ENCODE measurements around the gene ATP2B2.

Gene ATP2B2

DNA sequence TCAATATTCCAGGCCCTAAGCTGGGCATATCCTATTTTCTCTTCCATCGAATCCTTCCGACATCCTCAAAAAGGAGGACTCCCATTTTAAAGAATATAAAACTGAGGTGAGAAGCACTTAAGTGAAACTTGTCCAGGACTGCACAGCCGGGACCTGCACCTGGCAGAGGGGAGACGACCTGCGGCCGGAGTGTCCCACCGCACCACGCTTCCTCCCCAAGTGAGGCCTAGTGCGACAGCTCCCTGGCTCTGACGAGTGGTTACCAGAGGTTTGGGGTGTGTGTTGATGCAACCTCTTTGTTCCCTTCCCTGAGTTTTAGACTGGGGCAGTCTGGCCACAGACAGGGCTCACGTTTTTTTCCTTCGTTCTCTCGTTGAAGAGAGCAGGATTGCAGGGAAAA lies 24.9 kb upstream of the ATP2B2 start:
- DNase-seq (ENCODE audit: low read depth in 2 of 2, low spot score in 1 of 2), result no peak

GRCh38 chr3:10529809-10530208 lies 24.4 kb upstream of the ATP2B2 start:
- no peak for DNase-seq (ENCODE audit: low read depth in 2 of 2, low spot score in 1 of 2)

DNA sequence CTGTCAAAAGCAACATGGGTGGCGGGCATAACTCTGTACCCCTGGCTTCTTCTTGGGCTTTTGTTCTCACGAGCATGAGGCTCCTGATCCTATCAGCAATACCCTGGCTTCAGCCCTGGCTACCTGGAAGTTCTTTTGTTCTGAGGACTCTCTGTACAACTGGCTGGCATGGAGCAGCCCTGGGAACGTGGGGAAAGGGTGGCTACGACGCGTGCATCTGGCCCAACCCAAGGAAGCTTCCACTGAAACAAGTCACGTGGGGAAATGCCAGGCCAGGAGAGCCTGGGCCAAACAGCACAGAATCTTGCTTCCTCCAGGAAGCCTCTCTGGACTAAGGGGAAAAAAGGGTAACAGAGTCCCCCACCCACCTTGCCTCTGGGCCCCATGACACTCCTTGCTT lies 22.7 kb upstream of the ATP2B2 start:
- DNase-seq (ENCODE audit: low read depth in 2 of 2, low spot score in 1 of 2), result no peak

DNA sequence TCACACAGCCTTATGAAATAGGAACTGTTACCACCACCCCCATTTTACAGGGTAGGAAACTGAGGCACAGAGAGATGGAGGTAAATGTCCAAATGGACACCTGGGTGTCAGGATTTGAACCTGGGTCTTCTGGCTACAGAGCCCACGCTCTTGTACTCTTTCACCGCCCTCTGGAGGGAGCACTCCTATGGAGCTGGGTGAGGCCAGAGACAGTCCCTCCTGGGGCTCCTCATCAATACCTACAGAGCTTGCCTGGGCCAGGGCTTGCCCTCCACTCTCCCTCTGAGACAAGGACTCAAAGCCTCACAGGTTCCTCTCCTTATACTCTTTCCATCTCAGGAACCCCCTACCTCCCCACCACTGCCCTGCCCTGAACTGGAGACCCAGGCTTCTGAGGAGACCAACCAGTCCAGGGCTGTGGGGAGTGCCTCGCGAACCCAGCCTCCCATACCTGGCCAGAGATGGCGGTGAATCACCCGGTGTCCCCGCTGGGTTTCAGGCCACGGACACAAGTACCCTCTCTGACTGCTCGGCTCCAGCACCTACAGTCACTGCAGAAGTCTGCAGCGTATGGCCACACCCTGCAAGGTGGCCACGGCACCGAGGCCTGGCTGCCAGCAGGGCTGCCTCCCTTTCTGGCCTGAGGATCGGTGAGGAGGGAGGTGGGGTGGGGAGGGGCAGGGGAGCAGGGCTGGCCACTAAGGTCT lies 22.1 kb upstream of the ATP2B2 start:
- DNase-seq (ENCODE audit: low read depth in 2 of 2, low spot score in 1 of 2), result no peak

DNA sequence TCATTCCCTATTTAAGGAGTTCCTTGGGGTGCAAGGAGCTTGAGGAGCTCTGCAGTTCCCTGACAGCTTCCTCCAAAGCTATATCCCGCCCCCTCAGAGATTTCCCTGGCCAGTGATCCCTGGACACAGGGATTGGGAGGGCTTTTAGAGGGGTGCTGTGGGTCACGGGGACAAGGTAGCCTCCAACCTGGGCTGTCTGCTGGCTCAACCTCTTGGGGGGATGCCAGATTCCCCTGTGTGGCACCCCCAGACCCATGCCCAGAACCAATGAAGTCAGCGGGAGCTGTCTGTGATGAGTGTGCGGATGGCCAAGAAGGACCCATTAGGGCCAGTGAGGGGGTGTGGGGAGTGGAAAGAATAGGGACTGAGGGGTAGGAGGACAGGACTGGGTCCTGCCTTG lies 21.0 kb upstream of the ATP2B2 start:
- no peak for DNase-seq (ENCODE audit: low read depth in 2 of 2, low spot score in 1 of 2)

DNA sequence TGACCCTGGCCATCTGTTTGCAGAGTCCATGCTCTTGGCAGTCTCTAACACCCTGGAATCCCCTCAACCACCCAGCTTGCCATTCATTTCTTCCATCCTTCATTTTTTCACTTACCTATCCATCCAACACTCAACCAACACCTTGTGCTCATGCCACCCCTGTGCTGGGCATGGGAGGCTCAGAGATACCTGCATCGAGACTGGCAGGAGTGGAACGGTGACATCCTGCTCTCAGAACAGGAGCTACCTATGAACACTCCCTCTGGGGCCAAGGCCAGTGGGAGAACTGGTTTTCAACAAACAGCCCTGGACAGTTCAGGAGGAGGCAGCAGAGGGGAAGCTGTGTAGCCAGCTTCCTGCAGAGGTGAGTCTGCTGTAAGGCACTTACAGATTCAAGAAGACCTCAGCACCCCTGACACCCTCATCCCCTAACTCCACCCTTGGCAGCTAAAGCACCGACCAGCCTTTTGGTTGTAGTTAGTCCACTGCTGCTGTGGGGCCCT lies 19.5 kb upstream of the ATP2B2 start:
- DNase-seq (ENCODE audit: low read depth in 2 of 2, low spot score in 1 of 2), result no peak

DNA sequence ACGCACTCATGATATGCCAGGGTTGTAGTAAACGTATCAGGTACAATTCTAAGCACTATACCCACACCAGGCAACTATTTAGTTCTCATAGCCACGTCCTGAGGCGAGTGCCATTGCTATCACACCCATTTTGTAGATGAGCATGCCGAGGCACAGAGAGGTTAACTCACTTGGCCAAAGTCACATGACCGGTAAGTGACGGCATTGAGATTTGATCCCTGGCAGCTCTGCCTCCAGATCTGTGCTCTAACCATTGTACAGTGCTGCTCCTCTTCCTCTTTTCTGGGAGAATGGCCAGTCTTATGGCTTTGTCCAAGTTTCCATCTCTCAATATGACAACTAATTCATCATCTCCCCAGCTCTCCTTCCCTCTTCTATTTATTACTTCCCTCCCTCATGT lies 18.9 kb upstream of the ATP2B2 start:
- DNase-seq (ENCODE audit: low read depth in 2 of 2, low spot score in 1 of 2), result no peak

DNA sequence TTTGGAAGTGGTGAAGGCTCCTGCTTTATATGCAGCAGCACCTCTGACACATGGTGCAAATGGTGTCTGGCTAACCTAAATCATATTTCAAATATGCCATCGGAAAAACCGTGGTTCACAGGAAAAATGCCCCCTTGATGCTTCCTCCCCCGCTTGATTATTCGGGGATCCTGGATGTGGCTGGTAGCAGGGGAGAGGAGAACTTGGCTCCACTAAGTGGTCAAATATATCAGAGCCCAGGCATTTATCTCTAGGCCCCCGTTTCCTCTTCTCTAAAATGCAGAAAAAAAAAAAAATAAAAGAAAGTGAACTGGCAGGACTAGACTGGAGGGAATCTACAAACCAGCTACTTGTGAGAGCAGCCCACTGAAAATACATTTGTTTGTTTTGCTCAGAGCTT lies 18.2 kb upstream of the ATP2B2 start:
- DNase-seq (ENCODE audit: low read depth in 2 of 2, low spot score in 1 of 2), result no peak

GRCh38 chr3:10522646-10523303 lies 17.4 kb upstream of the ATP2B2 start:
- DNase-seq (ENCODE audit: low read depth in 2 of 2, low spot score in 1 of 2), result no peak

DNA sequence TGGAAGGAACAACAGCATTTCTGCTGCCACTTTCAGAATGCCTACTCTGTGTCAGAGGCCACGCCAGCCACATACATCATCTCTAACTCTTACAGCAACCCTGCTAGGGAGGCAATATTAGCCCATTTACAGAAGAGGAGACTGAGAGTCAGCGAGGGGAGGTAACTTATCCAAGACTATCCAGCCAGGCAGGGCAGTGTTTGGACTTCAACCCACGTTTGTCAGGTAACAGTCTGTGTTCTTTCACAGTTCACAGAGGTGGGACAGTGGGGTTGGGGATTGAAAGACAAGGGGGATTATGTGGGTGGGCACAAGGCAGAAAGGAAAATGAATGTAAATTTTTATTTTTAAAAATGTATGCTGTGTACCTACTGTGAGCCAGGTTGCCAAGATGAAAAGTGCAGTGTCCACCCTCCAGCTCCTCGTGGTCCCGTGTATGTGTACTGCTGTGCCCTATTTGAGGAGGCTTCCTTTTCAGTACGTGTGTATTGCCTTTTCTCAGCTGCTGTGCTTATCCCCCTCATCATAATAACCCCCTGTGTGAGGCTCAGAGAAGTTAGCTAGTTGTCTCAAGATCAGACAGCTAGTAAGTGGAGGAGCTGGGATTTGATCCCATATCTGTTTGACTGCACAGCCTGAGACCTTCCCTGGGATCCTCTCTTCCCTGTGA lies 16.5 kb upstream of the ATP2B2 start:
- DNase-seq (ENCODE audit: low read depth in 2 of 2, low spot score in 1 of 2), result no peak

DNA sequence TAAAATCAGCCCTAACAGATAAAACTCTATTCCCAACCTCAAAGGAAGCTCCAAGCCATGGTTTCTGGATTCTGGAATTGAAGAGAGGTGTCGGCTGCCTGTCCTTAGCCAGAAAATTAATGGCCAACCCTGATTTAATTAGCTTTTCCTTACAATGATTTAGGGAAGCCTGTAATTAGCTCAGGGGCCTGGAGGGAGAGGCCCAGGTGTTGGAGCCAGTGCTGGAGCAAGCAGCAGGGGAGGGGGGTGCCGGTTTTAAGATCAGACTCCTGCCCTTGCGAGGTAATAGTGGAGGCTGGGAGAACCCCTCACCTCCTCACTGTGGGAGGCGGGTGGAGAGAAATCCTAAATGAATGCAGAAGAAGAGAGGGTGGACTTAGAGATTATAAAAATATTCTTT lies 14.7 kb upstream of the ATP2B2 start:
- no peak for DNase-seq (ENCODE audit: low read depth in 2 of 2, low spot score in 1 of 2)

- no peak for DNase-seq (ENCODE audit: low read depth in 2 of 2, low spot score in 1 of 2)
Observed at GRCh38 chr3:10519236-10519635, 13.8 kb upstream of the ATP2B2 start.

DNA sequence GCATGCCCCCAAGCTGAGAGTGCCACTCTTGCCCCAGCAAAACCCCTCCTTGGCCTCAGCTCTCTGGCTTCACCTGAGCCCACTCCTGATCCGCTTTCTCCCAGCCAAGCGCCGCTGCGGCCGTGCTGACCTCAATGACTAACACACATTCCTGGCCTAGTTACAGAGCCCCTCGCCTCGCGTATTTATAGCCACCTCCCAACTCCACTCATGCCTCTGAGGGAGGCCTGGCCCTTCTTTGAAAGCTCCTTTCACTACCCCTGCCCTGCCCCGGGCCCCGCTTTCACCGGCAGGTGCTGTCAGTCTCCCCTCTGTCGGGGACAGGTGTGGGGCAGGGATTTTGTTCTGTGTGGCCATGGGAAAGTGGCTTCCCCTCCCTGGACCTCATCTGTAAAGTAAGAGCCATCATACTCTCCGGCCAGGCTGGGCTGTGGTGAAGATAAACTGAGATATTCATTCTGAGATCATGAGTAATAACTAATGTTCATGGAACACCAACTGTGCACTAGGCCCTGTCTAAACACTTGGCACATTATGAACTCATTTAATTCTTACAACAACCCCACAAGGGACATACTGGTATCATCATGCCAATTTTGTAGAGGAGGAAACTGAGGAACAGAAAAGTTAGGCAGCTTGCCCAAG lies 13.2 kb upstream of the ATP2B2 start:
- DNase-seq (ENCODE audit: low read depth in 2 of 2, low spot score in 1 of 2), result no peak

- no peak for DNase-seq (ENCODE audit: low read depth in 2 of 2, low spot score in 1 of 2)
Observed at GRCh38 chr3:10517627-10518026, 12.2 kb upstream of the ATP2B2 start.

- DNase-seq (ENCODE audit: low read depth in 2 of 2, low spot score in 1 of 2), result no peak
Observed at GRCh38 chr3:10516544-10517452, 11.4 kb upstream of the ATP2B2 start.

DNA sequence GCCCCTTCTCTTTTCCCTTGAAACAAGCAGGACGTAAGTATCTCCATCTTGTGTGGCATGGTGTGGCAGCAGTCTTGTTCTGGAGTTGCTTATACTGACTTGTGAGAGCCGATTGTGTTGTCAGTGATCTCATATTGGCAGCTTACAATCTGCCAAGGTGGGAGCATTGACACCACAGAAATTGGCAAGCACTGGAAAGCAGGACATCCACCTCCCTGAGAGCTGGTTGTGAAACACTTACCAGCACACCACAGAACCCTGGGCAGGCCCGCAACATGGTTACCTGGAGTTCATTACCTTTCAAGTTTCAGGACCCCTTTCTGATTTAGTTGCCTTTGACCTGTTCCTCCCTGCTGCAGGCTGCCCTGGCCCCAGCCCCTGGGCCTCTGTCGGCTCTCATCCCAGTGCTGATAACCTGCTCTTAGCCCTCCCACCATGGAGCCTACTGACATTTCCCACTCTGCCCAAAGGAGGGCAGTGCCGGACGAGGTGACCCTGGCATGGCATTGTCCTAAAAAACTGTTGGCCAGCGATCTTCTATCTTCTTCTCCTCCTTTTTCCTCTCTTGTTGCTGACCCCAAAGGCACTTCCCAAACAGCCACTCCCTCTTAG lies 10.6 kb upstream of the ATP2B2 start:
- DNase-seq (ENCODE audit: low read depth in 2 of 2, low spot score in 1 of 2), result no peak

DNA sequence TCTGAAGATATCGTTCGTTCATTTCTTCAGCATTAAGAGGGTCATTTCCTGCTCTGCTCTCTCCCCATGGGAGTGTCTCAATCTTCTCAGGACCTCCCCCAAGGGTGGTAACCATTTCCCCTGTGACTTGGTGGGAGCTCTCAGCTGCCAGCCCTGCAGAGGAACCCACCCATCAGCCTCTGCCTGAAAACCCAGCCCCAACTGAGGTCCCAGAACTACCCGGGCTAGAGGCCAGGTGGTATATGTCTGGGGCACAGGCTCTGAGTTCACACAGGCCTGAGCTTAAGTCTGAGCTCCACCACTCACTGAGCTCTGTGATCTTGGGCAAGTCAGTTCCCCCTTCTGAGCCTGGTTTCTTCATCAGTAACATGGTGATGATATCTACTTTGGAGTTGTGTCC lies 10.0 kb upstream of the ATP2B2 start:
- no peak for DNase-seq (ENCODE audit: low read depth in 2 of 2, low spot score in 1 of 2)

DNA sequence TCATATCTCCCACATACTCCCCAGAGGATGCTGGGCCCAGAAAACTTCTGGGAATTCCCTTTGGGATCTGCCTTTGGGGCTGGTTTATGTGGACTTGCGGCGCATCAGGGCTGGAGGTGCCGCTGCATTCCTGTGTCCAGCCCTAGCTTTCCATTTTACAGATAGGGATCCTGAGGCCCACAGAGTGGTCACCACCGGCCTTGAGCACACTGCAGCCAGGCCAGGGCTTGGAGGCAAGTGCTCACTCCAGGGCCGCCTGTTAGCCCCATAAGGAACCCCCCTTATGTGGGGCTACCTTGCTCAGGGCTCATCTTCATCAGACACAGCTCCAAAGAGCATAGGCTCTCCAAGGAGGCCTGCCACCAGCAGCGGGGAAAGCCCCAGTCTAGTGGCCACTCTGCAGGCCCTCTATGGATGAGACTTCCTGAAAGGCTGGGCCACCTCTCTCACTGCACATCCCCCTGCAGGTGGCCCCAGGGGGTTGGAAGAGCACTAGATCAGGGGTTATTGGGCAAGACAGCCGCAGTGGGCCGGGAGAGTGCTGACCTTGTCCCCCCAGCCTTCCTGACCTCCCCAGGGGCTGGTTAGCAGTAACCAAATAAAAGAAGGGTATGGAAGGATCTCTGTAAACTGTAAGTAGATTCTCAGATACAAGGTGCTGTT lies 9.2 kb upstream of the ATP2B2 start:
- DNase-seq (ENCODE audit: low read depth in 2 of 2, low spot score in 1 of 2), result no peak

- DNase-seq (ENCODE audit: low read depth in 2 of 2, low spot score in 1 of 2), result no peak
Observed at GRCh38 chr3:10513306-10513705, 7.9 kb upstream of the ATP2B2 start.

- DNase-seq (ENCODE audit: low read depth in 2 of 2, low spot score in 1 of 2), result no peak
Observed at GRCh38 chr3:10512687-10513086, 7.3 kb upstream of the ATP2B2 start.
